Kasumi-1 (cell line): ENCODE measurements around the gene COL19A1.

Source experiments
- DNase-seq, 2 experiments: peaks; one replicate each; lab custom pipeline; 2025; lab: John Stamatoyannopoulos, UW

The COL19A1 gene

DNA sequence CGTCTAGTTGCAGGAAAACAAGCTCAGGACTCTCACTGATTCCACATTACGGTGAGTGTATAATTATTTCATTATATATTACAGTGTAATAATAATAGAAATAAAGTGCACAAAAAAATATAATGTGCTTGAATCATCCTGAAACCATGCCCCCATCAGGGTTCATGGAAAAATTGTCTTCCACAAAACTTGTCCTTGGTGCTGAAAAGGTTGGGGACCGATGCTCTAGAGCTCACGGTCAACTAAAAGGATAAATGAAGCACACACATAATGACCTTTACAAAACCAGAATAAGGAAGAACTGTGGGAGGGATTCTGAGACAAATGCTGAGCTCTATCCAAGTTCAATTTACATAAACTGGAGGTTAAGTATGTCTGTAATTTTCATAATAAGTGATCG is 194.3 kb downstream of the COL19A1 start:
- DNase-seq, result no peak

DNA sequence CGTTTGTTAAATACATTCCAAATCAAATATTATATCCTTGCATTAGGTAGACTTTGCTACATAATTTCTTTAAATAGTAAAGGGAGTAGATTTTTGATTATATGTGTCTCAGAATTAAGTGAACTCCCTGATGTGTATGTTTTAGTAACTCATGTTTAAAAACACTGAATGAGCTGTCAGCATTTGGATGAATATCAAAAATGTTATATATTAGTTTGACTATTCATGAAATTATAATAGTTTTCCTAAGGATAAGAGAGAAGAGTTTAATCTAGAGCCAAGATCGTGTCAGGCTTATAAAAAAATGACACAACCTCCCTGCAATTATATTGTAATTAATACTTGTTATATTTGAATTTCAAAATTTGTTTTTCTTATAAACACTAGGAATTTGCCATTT is 195.2 kb downstream of the COL19A1 start:
- no peak for DNase-seq

DNA sequence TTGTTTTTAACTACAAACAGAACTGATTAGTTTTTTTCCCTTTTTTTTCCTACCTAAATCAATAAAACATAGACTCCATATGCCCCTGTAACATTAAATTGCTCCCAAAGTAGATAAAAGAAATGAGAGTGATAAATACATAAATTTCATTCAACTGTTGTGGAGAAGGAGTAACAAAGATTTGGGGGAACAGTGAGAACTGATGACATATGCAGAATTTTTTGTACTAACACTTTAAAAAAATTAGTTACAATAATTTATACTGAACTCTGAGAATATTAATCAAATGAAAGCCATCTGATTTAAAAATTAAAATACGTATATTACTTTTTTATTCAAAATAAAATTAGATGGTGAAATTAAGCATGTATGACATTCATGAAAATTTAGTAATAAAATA is 195.7 kb downstream of the COL19A1 start:
- no peak for DNase-seq

DNA sequence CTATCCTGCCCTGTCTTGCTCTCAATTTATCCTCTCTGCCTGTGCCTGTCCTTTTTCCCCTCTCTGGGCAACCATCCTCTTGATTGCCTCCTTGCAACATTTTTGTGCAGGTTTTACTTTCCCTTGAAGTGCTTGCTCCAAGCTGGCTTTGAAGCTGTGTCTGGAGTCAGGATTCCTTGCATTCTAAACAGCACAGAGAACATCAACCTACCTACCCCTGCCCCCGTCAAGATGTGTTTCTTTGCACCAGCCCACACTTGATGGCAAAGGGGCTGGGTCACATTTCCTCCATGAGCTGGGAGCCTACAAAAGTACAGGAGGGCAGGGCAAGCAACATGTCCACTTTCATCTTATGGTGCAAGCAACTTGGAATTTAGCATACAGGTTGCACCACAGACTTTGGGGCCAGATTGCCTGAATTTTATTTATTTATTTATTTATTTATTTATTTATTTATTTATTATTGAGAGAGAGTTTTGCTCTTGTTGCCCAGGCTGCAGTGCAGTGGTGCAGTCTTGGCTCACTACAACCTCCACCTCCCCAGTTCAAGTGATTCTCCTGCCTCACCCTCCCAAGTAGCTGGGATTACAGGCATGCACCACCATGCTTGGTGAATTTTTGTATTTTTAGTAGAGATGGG is 206.3 kb downstream of the COL19A1 start:
- DNase-seq, result no peak

DNA sequence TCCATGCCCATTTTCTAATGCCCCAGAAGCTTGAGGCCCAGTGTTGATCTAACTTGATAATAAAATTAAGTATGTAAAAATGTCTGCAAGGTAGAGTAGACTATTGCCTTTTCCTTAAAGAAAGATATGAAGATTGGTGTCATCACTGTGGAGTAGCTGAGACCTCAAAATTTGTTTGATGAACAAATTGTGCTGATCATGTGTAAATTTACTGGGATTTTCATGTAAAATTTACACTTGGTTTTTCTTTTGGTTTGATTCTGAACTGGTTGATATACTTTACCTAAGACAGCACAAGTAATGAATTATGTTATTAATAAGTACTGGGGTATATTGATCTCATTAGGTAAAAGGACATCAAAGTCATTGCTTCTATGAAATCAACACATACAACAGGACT is 207.3 kb downstream of the COL19A1 start:
- DNase-seq, result no peak

DNA sequence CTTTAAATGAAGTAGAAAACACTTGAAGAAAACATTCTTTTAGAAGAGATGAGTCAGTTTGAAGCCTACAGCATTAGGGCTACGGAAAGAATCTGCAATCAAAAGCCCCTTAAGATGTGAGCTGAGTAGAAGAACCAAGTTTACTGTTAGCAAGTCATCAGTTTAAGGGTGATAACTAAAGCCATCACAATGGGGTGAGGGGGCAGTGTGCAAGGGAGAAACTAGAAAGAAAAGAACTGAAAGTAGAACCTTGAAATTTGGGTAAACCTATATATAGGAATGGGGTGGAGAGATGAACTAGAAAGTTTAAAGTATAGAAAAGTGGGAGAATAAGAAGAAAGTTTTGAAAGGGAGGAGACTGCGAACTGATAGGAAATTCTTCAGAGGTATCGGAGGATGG is 212.9 kb downstream of the COL19A1 start:
- DNase-seq, result no peak

DNA sequence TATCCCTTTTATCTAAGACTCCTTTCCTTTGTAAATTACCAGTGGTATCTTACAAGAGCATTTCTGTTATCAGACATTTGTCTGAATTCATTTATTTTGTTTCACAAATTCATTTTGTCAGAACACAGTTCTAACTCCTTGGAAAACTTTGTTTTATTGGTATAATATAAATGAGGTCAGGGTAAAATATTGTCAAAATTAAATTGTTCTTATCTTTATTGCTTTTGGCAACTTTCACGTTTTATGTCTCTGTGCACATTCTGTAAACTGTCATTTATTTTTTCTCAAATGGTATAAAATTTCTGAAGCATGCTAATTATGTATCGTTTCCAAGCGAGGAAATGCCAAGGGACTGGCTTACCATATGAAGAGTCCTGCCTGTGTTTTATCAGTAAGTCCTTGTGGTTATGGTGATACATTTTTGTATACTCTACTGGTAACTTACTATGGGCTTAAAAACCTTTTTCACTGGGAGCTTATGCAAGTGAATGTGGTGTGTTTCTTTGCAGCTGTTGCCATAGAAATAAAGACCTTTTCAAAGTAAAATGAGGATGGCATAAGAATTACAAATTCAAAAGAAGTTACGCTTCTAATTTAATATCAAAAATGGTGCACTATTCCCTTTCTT is 214.2 kb downstream of the COL19A1 start:
- DNase-seq, result no peak

DNA sequence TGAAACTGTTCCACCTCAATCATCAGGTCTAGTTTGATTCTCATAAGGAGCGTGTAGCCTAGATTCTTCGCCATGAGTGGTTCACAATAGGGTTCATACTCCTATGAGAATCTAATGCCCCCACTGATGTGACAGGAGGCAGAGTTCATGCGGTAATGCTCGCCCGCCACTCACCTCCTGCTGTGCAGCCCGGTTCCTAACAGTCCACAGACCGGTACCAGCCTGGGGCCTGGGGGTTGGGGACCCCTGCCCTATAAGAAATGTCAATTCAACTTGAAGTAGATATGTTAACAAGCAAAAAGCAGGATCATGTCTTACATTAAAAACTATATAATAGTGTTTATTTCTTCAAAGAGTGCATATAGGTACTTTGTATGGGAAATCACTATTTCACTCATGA is 216.5 kb downstream of the COL19A1 start:
- no peak for DNase-seq

DNA sequence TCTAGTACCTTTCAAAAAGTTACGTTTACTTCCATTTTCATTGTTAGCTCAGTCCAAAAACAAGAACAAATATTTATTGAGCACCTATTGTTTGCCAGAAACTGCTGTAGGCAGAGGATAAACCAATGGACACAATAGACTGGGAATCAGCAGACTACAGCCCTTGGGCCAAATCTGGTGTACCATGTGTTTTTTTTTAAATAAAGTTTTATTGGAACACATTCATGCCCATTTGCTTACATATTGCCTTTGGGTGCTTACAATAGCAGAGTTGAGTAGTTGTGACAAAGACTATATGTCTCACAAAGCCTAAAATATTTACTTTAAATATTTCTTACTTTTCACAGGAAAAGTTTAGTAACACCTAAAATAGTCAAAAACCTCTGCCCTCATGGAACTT is 220.4 kb downstream of the COL19A1 start:
- no peak for DNase-seq

DNA sequence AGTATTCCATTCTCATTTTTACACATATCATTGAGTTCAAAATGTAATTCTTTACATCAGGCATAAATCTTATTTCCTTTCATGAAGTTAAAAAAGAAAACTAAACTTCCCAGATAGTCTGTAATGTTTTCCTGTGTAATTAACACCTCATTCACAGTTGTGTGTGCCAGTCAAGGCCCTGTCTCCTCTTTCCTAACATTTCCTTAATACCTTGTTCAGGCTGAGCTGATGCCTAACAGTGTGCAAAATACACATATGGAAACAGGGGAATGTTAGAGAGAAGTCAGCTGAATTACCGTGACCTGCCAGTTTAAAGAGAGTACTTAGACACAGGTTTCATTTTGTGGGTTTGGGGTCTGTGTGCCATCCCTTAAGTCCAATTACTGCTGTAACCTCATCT is 227.8 kb downstream of the COL19A1 start:
- DNase-seq, result no peak

DNA sequence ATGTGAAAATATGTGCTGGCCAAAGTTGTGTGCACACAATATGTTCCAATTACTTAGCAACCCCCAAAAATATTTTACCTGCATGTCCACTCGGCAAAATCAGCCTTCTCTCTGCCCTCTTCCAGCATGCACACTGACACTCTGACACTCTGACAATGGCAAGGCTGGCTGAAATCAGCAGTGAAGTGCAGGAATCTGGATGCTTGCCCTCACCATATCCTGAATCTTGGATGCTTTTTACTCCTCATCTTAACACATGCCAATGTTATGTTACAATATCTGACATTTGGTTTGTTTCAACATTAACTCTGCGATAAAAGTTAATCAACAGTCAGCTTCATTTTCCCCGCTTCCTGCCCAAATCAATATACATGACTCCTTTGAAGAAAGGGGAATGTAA is 233.4 kb downstream of the COL19A1 start:
- DNase-seq, result no peak

DNA sequence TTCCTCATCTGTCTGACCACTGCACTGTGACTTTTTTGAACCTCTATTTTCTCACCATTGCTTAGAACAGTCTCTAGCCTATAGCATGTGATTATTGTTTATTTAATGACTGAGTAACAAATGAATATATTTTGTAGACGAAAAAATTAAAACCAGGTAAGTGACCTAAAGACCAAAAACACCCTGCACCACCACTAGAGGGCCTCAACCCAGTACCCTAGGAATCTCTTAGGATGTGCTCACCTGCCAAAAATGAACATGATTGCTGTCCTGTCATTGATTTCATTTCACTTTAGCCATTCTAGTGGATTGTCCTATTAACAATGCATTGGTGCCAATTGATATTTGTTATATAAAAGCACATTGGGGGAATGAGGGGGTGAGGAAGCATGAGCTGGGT is 237.4 kb downstream of the COL19A1 start:
- DNase-seq, result peak in 1 of 2 experiments; percentile 1

DNA sequence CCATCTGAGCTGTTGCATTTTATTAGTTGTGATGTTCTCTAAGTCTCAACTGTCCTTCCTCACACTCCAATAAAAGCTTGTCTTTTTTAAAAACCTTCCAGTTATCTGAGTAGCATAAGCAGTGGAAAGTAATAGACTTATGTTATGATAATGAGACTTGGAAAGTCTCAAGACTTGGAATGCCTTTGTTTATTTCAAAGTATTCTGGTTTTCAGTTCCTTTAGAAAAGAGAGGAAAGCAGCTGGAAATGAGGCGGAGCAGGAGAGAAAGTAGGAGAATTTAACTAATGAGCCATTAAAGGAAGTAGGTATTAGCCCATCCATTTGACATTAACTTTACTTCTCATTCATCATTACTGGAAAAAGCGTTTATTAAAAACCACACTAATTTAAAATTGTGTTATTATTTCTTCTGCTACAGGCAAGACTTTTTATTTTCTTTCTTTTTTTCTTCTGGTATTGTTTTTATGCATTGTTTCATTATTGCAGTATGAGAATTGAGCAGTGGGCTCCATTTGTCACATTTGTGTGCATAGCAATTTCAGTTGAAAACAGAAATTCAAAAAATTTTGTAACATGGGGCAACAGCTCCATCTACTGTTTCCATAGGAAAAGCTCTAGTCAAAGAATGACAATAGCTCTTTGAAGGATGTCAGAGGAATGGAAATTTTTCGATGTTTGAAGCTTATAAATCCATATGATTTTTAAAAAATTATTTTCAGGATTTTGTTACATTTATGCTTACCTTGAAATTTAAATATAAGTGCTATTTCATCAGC is 241.7 kb downstream of the COL19A1 start:
- DNase-seq, result peak; percentile 47 to 57

DNA sequence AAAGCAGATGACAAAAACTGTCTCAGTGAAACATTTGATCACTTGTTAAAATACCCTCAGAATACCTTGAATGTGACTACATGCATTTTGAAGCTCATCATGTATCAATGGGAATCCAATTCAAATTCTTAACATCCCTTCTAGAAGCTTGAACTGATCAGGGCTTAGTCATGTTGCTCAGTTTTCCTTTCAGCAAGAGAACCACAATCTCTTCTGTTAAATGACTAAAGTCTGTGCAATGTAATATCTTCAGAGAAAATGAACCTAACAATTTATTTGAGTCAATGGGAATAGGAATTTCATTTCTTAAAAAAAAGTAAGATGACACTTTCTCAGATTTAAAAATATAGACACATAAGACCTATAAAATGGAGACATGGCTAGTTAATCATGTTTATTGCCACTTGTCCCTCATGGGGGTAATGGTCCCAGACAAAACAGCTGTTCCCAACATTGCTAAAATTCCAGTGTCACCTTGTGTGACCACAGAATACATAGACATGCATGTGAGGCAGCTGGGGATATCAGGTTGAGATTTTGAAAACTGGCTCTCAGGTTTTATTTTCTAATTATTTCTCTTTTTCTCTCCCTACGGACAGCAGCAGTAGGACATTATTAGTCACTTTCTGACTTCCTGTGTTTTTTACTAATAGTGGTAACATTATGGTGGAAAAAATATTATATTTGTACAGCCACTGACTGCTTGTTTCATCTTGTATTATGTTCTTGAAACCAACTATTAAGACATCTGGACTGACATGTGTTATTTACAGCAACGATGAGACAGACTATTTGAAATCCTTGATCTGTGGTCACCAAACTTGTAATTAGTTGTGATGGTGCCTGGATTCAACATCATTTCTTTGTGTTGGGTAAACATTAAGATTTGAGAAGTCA is 244.0 kb downstream of the COL19A1 start:
- DNase-seq, result no peak

DNA sequence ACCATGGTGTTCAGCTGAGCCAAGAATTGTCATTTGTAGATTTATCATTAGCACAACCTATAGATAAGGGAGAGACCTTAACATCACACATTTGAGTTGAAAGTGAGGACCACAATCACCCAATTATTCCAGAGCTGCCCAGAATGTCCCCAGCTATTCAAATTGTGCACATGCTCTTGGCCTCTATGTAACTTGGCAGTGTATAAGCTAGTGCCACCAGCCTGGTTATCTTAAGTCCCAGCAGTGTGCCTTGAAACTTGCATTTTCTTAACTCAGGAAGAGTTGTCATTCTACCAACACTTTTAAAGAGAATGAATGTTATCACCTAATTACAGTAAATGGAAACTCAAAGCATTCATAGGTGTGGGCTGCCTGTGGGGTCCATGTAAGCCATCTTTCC is 245.4 kb downstream of the COL19A1 start:
- DNase-seq, result no peak

DNA sequence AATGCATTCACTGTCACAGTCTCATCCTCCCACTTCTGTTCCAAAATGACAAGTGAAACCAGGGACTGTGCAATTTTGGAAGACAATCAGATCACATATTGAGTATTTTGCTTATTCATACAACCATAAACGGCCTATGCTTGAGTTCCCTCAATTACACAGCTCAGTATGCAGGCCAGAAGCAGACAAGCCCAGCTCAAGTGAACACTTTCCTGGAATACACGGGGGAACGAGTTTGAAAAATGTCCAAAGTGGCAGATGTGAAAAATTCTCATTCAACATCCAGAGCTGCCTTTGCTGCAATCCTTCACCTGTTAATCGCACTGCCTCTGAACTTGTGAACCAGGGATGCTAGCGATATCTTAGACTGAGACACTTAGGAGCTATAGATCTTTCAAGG is 246.4 kb downstream of the COL19A1 start:
- DNase-seq, result no peak

DNA sequence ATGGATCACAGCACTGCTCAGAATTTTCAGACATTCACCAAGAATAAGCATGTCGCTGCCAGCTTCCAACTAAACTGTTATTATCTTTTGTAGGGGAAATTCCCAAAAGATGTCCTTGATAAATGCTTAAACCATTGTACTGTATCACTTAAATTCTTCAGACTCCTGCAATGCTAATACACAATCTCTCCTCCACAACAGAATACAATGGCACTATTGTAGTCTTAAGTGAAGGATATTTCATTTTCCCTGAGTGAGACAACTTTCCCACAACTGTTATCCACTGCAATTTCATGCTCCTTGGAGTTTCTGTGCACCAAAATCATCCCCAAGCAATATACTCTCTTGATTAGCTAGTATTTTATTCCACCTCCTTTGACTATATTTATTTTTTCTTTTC is 246.8 kb downstream of the COL19A1 start:
- DNase-seq, result no peak

DNA sequence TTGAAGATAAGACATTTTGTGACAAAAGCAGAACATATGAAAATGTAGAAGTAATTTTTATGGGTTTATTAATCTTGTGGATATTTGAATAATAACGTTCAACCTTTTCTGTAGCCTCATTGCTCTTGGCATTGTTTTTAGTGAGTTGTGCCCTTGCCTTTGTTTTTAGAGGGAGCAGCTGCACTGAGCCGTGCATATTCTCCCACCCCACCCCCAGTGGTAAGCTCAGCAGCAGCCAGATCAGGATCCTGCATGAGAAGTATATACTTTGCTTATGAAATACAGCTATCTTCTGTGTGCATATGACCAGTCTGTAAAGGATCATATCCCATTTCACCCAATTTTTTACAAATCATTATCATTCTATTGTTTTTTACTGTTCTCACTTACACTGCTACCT is 252.3 kb downstream of the COL19A1 start:
- DNase-seq, result no peak

DNA sequence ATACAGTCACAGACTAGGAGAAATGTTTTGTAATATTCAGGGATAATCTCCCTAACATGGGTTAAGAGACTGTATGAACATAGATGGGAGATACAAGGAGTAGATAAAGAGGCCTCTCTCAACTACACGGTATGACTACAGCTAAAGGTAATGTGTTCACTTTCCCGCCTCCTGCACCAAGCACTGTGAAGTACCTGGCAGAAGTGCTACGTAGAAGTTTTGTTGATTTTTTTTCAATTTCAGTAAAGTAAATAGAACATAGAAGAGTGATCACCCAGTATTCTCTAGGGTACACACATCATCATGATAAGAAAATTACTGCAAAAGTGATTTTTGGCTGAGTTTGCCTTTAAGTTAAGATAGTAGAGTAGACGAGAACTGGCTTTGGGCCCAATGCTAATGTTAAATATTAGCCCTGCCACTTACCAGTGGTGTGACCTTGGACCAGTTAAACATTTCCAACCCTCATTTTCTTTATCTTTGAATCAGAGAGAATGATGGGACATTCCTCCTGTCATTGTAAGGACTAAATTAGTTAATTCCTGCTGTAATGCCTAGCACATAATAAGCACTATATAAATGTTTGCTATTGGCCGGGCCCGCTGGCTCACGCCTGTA is 253.0 kb downstream of the COL19A1 start:
- no peak for DNase-seq

DNA sequence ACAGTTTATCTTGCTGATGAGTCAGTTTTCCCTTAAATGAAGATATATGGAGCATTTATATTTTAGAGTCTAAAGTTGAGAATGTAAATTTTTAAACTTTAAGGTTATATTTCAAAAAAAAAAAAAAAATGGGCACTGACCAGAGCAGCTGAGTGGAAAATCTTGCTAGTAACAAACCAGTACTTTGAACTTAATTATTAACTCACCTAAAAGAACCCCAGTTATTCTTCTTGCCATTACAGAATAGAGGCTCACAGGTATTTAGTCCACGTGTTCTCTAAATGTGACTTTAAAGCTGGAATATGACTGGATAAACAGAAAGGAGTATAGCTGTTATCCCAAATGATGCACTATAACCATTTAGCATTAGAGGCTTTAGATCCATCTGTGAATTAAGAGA is 258.1 kb downstream of the COL19A1 start:
- no peak for DNase-seq

DNA sequence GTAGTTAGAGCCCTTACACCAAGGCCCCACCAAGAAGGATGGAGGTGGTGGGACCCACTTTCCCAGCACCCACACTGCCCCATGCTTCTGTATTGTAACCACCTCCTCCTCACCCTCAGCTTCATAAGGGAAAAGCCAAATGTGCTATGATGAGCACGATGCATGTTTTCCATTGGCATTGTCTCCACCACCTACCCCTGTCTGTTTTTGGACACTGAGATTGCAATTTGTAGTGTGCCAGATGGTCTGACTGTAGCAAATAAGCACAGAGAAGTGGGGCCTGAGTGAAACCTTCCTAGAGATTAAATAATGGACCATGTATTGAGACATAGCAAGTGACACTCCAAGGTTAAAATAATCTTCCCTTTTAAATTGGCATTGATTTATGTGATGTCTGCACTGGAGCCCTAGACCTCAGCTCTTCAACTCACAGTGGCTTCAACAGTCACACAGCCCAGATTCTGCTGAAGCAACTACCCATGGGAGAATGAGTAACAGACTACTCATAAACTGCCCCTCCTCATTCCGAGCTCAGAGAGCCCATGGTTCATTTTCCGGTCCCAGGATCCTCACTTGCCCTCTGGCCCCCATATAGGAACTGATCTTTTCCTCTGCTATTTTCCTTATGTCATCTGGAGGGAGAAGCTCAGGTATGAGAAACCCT is 258.7 kb downstream of the COL19A1 start:
- no peak for DNase-seq
